ENCODE data around the gene LRRTM4.

DNA sequence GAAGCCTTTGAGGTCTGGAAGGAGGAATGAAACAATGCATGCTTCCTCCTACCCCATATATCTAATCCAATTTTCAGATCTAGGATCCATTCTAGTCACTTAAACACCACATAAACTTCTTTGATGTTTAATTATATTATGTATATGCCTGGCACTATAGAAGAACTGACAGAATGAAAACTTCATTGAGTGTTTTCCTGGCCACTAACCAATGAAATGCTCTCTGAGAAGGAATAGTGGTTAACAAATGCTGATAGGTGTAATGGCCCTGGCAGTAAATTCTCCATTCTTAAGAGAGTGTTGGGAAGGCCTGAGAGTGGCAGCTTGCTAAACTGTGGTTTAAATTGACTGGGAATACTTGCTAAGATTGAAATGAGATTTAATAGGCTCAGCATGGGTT lies 710.0 kb downstream of the LRRTM4 start:
- TF ChIP-seq, protein P1, sequence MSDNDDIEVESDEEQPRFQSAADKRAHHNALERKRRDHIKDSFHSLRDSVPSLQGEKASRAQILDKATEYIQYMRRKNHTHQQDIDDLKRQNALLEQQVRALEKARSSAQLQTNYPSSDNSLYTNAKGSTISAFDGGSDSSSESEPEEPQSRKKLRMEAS (IDR thresholded peaks at IDR 0.05; ENCODE audit: low read depth) = no peak
- TF ChIP-seq SMC3 (IDR thresholded peaks at IDR 0.05; ENCODE audit: low read depth, low read length) = no peak

Data from SK-N-SH (cell line).